T-helper 1 cell treated with Interleukin-12 subunit alpha and Interleukin-12 subunit beta and Interleukin-4 antibody, amounts not matched to agents 30 μg/mL and 1 μg/mL, for 36 hours (primary cell): Measurements from ENCODE around the gene DNAJA3.

Source experiments
- H3K27ac Mint-ChIP-seq: one replicate; pipeline ENCODE4 v1.8.0; 2021; ENCODE audit warnings: mild to moderate bottlenecking, mixed read lengths
- H3K27me3 Mint-ChIP-seq: one replicate; pipeline ENCODE4 v1.8.0; 2021; ENCODE audit warnings: low read depth, mixed read lengths
- H3K36me3 Mint-ChIP-seq: one replicate; pipeline ENCODE4 v1.8.0; 2021; ENCODE audit warnings: low read depth, mixed read lengths
- H3K4me1 Mint-ChIP-seq: one replicate; pipeline ENCODE4 v1.8.0; 2021; ENCODE audit warnings: low read depth, mixed read lengths
- H3K4me3 Mint-ChIP-seq: one replicate; pipeline ENCODE4 v1.8.0; 2021; ENCODE audit warnings: mild to moderate bottlenecking, moderate library complexity, mixed read lengths
- H3K9me3 Mint-ChIP-seq: one replicate; pipeline ENCODE4 v1.8.0; 2021; ENCODE audit warnings: mixed read lengths

The DNAJA3 gene

GRCh38 chr16:4410335-4411075 lies 15.2 kb upstream of the DNAJA3 start:
- H3K27ac Mint-ChIP-seq = no peak overlapping the region
- H3K36me3 Mint-ChIP-seq = peaks cover 26% of the 10 kb centered on the region
- no peaks in the 10 kb centered on the region for H3K9me3 Mint-ChIP-seq
- H3K4me1 Mint-ChIP-seq = peaks cover 40% of the 10 kb centered on the region
- no peaks in the 10 kb centered on the region for H3K27me3 Mint-ChIP-seq
- no peak overlapping the region for H3K4me3 Mint-ChIP-seq

GRCh38 chr16:4411684-4412083 lies 14.0 kb upstream of the DNAJA3 start:
- peaks cover 41% of the 10 kb centered on the region for H3K4me1 Mint-ChIP-seq

GRCh38 chr16:4412159-4412558 lies 13.5 kb upstream of the DNAJA3 start:
- Mint-ChIP-seq H3K27me3 (no peaks in the 10 kb centered on the region), H3K36me3 (peaks cover 24% of the 10 kb centered on the region), H3K4me1 (peaks cover 44% of the 10 kb centered on the region), H3K9me3 (no peaks in the 10 kb centered on the region), H3K4me3 (peak overlapping the region; percentile 28), H3K27ac (no peak overlapping the region)

More at GRCh38 chr16:4411684-4412083, 14.0 kb upstream of the DNAJA3 start:
- H3K27me3 Mint-ChIP-seq = no peaks in the 10 kb centered on the region
- no peak overlapping the region for H3K4me3 Mint-ChIP-seq
- no peaks in the 10 kb centered on the region for H3K9me3 Mint-ChIP-seq
- H3K27ac Mint-ChIP-seq = no peak overlapping the region
- peaks cover 24% of the 10 kb centered on the region for H3K36me3 Mint-ChIP-seq

GRCh38 chr16:4412854-4413253 lies 12.8 kb upstream of the DNAJA3 start:
- Mint-ChIP-seq H3K27ac (no peak overlapping the region), H3K27me3 (no peaks in the 10 kb centered on the region), H3K4me1 (peaks cover 45% of the 10 kb centered on the region), H3K36me3 (peaks cover 24% of the 10 kb centered on the region), H3K9me3 (no peaks in the 10 kb centered on the region), H3K4me3 (no peak overlapping the region)

GRCh38 chr16:4414187-4414917 lies 11.3 kb upstream of the DNAJA3 start:
- H3K4me1 Mint-ChIP-seq = peaks cover 45% of the 10 kb centered on the region

GRCh38 chr16:4415538-4416199 lies 10.0 kb upstream of the DNAJA3 start:
- Mint-ChIP-seq H3K36me3 (peaks cover 18% of the 10 kb centered on the region), H3K9me3 (no peaks in the 10 kb centered on the region), H3K4me1 (peaks cover 39% of the 10 kb centered on the region), H3K4me3 (peak overlapping the region; percentile 88), H3K27ac (peak overlapping the region; percentile 92), H3K27me3 (peaks cover 5% of the 10 kb centered on the region)

More at GRCh38 chr16:4414187-4414917, 11.3 kb upstream of the DNAJA3 start:
- Mint-ChIP-seq H3K27me3 (peaks cover 5% of the 10 kb centered on the region), H3K9me3 (no peaks in the 10 kb centered on the region), H3K36me3 (peaks cover 24% of the 10 kb centered on the region), H3K4me3 (peak overlapping the region; percentile 88), H3K27ac (peak overlapping the region; percentile 92)

GRCh38 chr16:4416200-4417032 lies 9.3 kb upstream of the DNAJA3 start, which contains the start of gene CORO7:
Gene CORO7 (minus strand): TSS chr16:4416596. CDS start chr16:4416518, 78 bp downstream.
- Mint-ChIP-seq H3K4me3 (peak within 1 kb of the TSS; percentile 88), H3K27me3 (peaks cover 5% of the 10 kb centered on the region), H3K9me3 (no peaks in the 10 kb centered on the region), H3K4me1 (peaks cover 36% of the 10 kb centered on the region), H3K27ac (peak within 1 kb of the TSS; percentile 92), H3K36me3 (peaks cover 15% of the 10 kb centered on the region)

- Mint-ChIP-seq H3K27me3 (peaks cover 5% of the 10 kb centered on the region), H3K27ac (no peak overlapping the region), H3K4me1 (peaks cover 17% of the 10 kb centered on the region), H3K36me3 (peaks cover 5% of the 10 kb centered on the region), H3K9me3 (no peaks in the 10 kb centered on the region), H3K4me3 (no peak overlapping the region)
Measured at GRCh38 chr16:4419402-4419959, 6.2 kb upstream of the DNAJA3 start.

GRCh38 chr16:4420505-4421105 lies 5.1 kb upstream of the DNAJA3 start:
- Mint-ChIP-seq H3K4me3 (no peak overlapping the region), H3K27me3 (peaks cover 5% of the 10 kb centered on the region), H3K4me1 (peaks cover 10% of the 10 kb centered on the region), H3K36me3 (no peaks in the 10 kb centered on the region), H3K27ac (no peak overlapping the region), H3K9me3 (no peaks in the 10 kb centered on the region)

- Mint-ChIP-seq H3K27me3 (no peaks in the 10 kb centered on the region), H3K4me1 (peaks cover 22% of the 10 kb centered on the region), H3K9me3 (no peaks in the 10 kb centered on the region), H3K36me3 (peaks cover 15% of the 10 kb centered on the region), H3K4me3 (peak overlapping the region; percentile 96), H3K27ac (peak overlapping the region; percentile 98)
Measured at GRCh38 chr16:4426021-4426684, 485 bp downstream of the DNAJA3 start.

- Mint-ChIP-seq H3K27ac (peak overlapping the region; percentile 98), H3K27me3 (no peaks in the 10 kb centered on the region), H3K4me3 (peak overlapping the region; percentile 96), H3K9me3 (no peaks in the 10 kb centered on the region), H3K36me3 (peaks cover 15% of the 10 kb centered on the region), H3K4me1 (peaks cover 22% of the 10 kb centered on the region)
Measured at GRCh38 chr16:4426722-4427372, 1.2 kb downstream of the DNAJA3 start.

GRCh38 chr16:4428500-4428899 lies 2.8 kb downstream of the DNAJA3 start:
- Mint-ChIP-seq H3K4me3 (no peak overlapping the region), H3K36me3 (peaks cover 21% of the 10 kb centered on the region)

More at GRCh38 chr16:4428500-4428899, 2.8 kb downstream of the DNAJA3 start:
- H3K4me1 Mint-ChIP-seq = peaks cover 25% of the 10 kb centered on the region
- no peaks in the 10 kb centered on the region for H3K27me3 Mint-ChIP-seq
- H3K27ac Mint-ChIP-seq = no peak overlapping the region
- no peaks in the 10 kb centered on the region for H3K9me3 Mint-ChIP-seq
